Stimulated activated CD4-positive, alpha-beta T cell treated with anti-CD3 and anti-CD28 coated beads, Interleukin-1b, Interleukin-23, amount 100 ng/mL, for 48 hours (primary cell): Measurements from ENCODE around the gene KRTAP6-1.

ENCODE experiments used
- DNase-seq: peaks from one replicate; pipeline ENCODE4 v3.0.0-alpha.2; 2020

The KRTAP6-1 gene, protein sequence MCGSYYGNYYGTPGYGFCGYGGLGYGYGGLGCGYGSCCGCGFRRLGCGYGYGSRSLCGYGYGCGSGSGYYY

DNA sequence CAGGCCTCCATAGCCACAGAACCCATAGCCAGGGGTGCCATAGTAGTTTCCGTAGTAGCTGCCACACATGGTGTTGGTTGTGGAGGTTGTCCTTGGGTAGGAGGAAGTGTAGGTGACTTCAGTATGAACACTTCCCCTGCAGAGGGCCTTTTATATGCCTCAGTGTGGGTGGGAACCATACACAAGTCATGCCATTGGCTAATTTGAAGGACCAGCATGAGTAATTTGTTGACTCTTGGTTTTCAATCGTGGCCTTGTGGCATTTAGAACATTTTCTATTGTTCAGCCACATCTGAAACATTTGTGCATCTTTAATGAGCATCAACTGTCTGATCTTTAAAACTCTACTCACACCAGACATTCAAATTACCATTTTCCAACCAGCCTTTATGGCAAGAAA lies at the start of gene KRTAP6-1:
Gene KRTAP6-1 (minus strand): TSS at position 95 of the 400 bp plus-strand sequence. CDS start 26 bp downstream, at position 69.
- no peak for DNase-seq

DNA sequence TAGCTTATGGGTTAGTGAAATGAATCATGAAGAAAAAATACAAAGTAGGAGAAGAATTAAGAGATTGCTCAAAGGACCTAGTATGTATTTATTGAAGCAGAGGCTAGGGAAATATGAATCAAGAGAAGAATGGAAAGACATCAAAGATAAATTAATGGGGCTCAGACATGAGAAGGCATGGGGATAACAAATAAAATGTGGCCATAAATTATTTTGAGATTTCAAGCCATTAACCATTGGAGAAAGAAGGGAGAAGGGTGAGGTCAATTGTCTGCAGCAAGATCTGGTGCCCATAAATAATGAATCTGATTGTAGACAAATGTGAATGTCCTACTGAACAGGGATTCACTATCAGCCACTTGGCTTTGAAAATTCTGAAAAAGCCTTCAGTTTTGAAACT lies 39.2 kb upstream of the KRTAP6-1 start:
- DNase-seq, result no peak

DNA sequence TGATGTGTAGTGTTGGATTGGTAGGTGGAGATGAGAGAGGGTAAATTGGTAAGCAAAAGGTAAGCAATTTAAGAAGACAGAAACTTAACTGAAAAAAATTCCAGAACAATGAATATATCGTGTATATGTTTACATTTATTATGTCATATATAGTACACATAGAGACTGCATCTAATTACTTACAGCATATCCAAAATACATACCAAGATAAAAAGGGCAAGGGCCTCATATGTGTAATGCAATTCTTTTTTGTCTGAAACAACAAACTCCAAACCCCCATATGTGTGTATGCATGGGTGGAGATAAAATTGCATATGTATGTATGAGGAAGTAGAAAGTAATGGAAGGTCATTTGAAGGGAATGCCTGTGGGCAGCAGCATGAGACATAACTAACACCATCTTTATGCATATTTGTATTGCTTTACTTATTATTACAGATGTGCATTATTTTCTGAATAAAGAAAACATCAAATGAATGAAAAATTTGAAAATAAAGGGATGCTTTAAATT lies 33.2 kb upstream of the KRTAP6-1 start:
- no peak for DNase-seq

DNA sequence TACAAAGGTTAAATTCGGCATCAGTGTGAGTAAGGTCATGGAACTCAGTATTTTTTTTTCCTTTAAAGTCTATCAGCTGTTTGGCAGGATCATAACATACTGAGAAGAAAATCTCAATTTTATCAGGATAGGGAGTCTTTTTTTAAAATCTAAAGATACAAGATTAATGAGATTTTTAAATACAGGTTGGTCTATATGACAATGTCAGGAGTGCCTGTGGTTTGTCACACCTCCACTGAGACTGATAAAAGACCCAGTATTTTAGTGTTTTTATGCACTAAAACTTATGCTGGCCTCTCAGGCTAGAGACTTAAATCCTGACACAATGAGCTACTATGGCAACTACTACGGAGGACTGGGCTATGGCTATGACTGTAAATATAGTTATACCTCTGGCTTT lies 28.8 kb upstream of the KRTAP6-1 start, which contains the start of gene KRTAP20-3:
Gene KRTAP20-3 (plus strand): TSS at position 301 of the 400 bp plus-strand sequence.
- no peak for DNase-seq

DNA sequence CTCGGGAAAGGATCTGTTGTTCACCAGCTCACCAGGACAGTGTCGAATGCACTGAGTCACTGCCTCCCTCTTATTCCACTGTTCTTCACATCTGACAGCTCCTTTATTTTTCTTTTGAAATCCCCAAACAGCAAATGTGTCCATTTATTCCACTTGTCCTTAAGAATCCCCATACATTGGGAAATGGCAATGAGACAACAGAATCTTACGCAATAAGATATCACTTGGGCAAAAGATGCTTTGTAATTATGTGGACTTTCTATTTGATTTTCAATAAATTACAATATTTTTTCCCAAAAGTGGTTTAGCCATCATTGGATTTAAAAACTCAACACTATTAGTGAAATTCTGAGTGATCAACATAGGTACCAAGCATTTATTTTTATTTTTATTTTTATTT lies 25.0 kb upstream of the KRTAP6-1 start:
- DNase-seq, result no peak

DNA sequence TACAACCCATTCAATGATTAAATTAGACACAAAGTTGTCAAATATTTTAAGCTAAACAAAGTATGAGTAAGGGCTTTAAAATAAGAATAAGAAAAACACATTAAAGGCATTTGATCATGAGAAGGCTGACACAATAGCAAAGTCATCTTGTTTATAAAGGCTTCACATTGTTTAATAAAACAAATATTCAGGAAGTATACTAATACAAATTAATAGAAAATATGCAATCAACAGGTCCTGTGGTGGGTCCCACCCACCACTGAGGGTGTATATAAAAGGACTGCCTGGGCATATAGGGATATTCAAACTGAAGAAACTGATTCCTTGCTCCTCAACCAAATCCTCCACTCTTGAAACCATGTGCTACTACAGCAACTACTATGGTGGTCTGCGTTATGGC lies 21.2 kb upstream of the KRTAP6-1 start, which contains the start of gene KRTAP20-2:
Gene KRTAP20-2 (plus strand): TSS at position 301 of the 400 bp plus-strand sequence. CDS start 58 bp downstream, at position 359.
- no peak for DNase-seq

DNA sequence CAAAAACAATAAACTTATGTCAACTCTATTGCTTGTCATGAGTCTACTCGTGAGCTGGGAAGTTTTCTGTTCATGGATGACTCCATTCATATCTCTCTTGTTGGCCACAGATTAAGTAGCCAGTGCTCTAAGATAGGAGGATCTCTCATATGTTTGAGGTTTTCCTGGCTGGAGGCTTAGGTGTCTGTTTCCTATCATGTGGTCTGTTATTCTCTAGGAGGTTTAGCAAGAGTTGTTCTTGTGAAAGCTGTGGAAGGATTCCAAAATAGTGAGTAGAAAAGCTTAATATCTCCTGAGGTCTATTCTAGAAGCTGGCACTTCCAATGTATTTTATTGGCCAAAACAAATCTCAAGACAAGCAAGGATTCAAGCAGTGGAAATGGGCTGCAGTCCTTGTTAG lies 15.5 kb upstream of the KRTAP6-1 start:
- DNase-seq, result no peak

DNA sequence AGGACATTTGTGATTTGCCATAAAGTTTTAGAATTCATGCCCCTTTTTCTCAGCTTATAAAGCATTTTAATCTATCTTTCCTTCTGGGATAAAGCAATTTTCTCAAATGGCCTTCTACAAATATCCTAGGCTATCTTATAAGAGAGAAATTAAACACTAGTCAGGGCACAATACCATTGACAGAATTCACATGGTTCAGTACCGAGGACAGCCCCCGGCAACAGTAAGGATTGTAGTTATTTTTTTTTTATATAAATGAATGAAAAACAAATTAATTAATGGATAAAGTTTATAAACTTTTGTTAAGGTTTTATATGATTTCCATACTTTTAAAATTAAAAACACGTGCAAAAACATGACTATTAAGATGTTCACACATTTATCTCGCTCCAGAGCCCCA lies 14.4 kb upstream of the KRTAP6-1 start:
- no peak for DNase-seq

DNA sequence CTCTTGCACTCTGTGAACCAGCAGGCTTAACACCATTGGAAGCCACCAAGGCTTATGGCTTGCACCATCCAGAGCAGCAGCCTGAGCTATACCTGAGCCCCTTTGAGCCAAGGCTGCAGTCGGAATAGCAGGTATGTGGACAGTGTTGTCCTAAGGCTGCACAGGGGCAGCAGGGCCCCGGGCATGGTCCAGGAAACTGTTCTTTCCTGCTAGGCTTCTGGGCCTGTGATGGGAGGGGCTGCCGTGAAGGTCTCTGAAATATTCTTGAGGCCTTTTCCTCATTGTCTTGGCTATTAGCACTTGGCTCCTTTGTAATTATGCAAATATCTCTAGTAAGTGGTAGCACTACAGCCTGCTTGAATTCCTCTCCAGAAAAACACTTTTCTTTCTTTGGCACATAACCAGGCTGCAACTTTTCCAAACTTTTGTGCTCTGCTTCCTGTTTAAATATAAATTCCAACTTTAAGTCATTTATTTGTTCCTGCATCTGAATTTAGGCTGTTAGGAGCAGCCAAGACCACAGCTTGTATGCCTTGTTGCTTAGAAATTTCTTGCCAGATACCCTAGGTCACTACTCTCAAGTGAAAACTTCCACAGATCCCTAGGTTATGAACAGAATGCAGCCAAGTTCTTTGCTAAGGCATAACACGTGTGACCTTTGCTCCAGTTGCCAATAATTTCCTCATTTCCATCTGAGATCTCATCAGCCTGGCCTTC lies 11.9 kb upstream of the KRTAP6-1 start:
- DNase-seq, result no peak

DNA sequence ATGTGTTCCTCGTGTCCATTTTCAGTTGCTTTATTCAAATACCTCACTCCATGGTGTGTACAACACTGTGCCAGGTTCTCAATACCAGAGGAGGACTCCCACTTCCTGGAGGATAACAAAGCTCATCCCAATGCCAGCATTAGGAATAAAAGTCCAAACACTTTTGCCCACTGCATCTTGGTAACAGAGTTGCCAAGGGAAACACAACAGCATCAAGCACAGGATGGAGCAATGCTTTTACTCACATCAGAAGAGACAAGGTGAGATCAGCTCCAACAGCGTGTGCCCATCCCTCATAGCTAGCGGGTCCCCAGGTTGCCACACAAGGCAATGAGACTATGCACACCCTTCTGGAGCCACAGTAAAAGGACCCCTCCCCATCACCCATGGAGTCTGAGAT lies 9.6 kb upstream of the KRTAP6-1 start:
- no peak for DNase-seq

DNA sequence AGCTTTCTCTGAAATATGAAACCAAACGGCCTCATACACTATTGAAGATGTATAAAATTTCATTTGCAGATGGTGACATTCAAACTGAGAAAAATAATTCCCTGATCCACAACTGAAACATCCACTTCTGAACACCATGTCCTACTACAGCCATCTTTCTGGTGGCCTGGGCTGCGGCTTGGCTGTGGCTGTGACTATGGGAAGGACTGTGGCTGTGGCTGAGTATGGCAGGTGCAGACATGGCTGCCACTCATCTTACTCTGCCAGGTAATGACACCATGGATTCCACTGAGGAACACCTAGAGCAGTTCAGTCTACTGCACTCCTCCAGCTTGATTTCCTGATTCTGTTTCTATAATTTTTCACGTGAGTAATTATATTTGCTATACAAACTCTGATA lies 6.8 kb upstream of the KRTAP6-1 start, which contains the start of gene KRTAP20-4:
Gene KRTAP20-4 (plus strand): TSS at position 106 of the 400 bp plus-strand sequence.
- no peak for DNase-seq

DNA sequence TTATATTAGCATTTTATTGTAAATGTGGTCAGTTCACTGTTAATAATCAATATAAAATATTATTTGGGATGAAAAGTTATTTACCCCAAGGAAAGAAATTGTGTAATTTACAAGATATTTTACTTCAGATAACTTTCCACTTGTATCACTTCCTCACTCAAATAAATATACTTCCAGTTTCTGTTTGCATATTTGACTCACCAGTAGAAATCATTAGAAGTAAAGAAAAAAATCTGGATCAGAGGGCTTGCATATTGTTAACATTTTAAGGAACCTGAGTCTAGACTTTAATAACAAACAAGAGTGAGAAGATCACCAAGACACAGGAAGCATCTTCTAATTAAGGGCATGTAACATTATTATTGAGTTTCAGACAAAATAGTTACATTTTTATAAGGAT lies 6.3 kb upstream of the KRTAP6-1 start:
- no peak for DNase-seq

DNA sequence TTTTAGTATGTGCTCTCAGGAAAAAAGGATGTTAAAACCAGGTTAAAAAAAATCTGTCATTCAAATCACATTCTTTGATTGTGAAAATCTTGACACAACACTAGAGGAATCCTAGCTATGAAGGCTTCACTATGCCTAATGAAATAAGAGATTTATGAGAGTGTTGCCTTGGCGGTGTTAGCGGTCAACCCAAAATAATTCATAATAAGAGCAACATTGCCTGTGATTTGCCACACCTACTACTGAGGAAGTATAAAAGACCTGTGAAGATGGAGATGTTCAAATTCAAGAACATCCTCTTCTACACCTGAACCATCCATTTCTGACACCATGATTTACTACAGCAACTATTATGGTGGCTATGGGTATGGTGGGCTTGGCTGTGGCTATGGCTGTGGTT lies 2.4 kb upstream of the KRTAP6-1 start, which contains the start of gene KRTAP20-1:
Gene KRTAP20-1 (plus strand): TSS at position 301 of the 400 bp plus-strand sequence. CDS start 30 bp downstream, at position 331.
- no peak for DNase-seq

DNA sequence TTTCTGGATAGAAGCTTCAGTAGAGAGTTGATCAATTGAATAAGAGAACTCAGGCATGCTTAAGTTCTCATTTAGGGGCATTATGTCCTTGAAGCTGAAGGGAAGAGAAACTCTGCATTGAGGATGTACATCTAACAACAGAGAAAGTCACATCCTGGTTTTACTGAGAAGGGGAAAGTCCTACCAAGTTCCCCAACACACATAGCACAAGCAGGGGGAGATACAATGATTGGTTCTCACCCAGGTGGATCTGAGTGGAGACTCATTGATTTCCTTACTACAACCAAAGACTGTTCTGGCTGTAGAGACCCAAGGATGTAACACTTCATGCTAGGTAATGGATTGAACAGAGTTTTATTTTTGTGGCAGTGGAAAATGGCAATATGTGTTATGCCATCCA lies 1.5 kb upstream of the KRTAP6-1 start:
- no peak for DNase-seq

DNA sequence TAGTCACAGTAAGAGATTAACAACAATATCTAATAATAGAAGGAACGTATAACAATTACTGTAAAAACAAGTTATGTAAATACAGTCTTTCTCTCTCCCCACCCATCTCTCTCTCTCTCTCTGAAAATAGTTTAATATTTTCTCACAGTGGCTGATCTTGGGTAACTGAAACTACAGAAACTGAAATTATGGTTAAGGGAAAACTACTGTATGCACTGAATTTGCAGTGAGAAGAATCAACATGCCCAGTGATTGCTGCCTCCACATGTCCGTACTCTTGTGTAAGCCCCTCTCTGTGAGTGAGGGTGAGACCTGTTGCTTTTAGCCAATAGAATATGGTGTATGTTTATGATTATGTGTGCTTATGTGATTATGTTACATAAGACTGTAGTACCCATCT lies 1.6 kb downstream of the KRTAP6-1 start:
- DNase-seq, result no peak

DNA sequence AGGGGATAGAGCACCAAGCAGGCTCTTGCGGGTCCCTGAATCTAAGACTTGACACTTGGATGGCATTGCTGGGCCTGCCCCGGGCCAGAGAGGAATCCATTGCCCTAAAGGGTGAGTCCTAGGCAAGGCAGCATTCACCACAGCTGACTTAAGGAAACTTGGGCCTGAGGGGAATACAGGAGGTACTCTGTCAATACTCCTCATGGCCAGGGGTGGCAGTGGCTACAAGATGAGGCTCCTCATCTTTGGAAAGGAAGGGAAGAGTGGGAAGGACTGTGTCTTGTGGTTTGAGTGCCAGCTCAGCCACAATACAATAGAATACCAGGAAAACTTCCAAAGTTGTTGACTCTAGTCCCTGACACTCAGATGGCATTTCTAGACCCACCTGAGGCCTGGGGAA lies 7.8 kb downstream of the KRTAP6-1 start:
- no peak for DNase-seq

DNA sequence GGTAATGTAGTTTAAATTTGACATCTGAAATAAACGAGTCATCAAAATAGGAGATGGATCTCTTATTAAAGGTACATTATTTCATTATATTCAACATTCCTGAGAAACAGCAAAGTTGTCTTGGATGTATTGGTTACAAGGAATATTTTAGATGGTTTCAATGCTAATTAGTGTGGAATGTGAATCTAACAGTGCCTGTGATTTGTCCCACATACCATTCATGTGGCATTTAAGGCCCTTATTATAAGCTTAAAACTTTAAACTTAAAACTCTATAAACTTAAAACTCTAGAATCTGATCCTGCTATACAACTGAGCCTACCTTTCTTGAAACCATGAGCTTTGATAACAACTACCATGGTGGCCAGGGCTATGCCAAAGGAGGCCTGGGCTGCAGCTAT lies 12.9 kb downstream of the KRTAP6-1 start, which contains the start of gene KRTAP22-1:
Gene KRTAP22-1 (plus strand): TSS at position 301 of the 400 bp plus-strand sequence.
- no peak for DNase-seq

DNA sequence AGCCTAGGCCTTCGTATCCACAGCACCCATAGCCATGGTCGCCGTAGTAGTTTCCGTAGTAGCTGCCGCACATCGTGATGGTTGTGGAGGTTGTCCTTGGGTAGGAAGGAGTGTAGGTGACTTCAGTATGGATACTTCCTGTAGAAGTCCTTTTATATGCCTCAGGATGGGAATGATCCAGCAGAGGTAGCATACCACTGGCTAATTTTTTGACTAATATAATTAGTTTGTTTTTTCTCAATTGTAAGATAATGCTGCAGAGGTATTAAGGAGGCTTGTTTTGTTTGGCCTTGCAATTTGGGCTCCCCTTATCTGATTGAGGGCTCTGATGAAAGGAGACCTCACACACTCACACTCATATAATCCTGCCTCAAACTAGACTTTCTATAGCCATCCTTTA lies 14.9 kb downstream of the KRTAP6-1 start, which contains the start of gene KRTAP6-2:
Gene KRTAP6-2 (minus strand): TSS at position 101 of the 400 bp plus-strand sequence. CDS start 28 bp downstream, at position 73.
- no peak for DNase-seq

DNA sequence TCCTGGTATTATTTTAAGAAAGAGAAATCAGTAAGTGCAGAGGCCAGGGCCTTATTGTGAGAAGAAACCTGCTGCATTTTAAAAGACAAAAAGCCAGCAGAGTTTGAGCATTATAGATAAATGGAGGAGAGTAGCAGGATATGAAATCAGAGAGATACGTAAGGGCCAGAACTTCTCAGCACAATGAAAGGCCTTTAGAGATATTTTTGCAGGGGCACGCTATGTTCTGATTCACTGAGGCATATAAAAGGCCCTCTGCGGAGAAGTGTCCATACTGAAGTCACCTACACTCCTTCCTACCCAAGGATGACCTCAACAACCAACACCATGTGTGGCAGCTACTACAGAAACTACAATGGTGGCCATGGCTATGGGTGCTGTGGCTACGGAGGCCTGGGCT lies 21.6 kb downstream of the KRTAP6-1 start, which contains the start of gene KRTAP6-3:
Gene KRTAP6-3 (plus strand): TSS at position 301 of the 400 bp plus-strand sequence. CDS start 6 bp downstream, at position 307.
- DNase-seq, result no peak

DNA sequence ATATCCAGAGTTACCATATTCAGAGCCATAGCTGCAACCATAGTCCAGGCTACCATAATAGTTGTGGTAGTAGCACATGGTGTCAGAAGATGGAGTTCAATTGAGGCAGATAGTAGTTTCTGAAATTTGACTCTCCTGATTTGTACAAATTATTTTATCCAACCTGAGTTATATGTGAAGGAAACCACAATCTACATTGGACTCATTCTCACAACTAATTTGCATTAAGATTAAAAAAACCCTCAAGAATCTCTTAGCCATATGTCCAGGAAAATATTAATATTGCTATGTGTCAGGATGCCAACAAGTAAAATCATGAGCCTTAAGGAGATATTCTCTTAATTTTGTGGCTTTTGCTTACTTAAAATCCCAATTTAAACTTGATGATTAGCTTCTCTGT lies 23.4 kb downstream of the KRTAP6-1 start, which contains the start of gene KRTAP22-2:
Gene KRTAP22-2 (minus strand): TSS at position 101 of the 400 bp plus-strand sequence.
- DNase-seq, result no peak

DNA sequence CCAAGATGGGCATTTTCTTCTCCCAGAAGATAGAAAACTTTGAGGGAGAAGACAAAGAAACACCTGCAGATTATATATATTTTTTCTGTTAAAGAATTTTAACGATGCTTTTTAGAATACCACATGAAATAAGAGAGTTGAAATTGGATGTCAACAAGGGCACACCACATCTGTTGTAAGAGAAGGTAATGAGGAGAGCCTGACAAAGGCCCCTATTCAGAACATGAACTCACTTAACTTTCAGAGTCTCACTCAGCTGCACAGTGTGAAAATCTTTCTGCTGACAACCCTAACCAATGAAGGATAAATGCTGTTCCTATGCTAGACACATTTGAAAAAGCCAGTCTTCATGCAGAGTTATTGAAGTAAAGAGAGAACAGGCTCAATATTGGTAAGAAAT lies 30.9 kb downstream of the KRTAP6-1 start:
- DNase-seq, result no peak

DNA sequence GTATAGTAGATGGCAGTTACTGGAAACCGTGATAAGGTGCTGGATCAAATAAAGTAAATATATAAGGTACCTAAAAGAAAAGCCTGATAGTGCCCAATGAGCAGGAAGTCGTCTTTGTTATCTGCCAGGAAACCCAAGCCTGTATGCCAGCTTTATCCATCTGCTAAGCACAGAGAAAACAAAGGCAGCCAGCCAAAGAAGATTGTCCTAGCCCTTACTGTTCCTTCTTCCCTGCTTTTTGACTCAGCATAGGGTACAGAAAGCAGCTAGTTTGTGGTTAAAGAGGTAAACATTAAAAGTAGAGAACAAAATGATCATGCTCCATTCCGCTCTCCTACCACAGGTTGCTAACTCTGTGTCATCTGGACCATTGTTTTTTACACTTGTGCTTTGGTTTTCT lies 33.6 kb downstream of the KRTAP6-1 start:
- DNase-seq, result no peak

DNA sequence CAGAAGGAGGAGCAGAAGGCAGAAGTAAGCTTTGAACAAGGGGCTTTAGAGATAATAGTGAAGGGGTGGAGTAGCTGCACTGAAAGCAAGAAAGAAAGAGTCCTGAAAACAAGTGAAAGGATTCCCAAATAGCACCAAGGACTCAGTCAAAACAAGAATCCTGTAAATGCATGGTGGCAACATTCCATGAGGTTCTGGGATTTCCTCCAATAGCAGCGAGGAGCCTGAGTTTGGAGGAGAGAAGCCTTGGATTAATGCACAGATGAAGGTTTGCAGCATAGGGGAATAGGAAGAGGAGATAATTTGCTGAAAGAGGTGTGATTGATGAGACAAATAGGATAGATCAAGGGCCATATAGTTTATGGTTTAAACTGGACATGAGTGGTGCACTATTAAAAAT lies 34.4 kb downstream of the KRTAP6-1 start:
- no peak for DNase-seq

DNA sequence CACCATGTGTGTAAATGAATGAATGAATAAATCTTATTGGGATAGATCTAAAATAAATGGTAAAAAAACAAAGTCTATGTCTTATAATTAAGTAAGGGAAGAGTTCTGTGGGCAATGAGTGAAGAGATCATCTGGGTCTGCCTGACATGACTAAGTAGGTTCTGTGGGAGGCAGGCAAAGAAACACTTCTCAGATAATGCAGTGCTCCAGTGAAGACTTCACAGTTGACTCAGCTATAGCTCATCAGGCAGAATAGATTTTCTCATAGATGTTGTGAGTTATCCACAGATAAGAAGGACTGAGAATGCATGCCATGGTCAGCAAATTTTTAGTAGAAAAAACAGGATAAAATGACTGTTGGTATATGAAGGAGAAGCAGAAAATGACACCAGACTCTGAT lies 36.0 kb downstream of the KRTAP6-1 start:
- no peak for DNase-seq
